ENCODE results near the gene KSR1. TPM values are rescaled to one million over a fixed set of nuclear protein-coding genes. Genes with fewer than 3 reads are reported as not detected.

The KSR1 gene
- total RNA-seq, 6 experiments from 2014 or later = 5.9 to 12.9 (median 8.7) TPM

GRCh38 chr17:27605409-27605808 is 149.2 kb downstream of the KSR1 start:
- TF ChIP-seq POLR2A (IDR thresholded peaks at IDR 0.05) = no peak
- TF ChIP-seq CTCF (IDR thresholded peaks at IDR 0.05) = no peak
- ATAC-seq (no peak), DNase-seq (no peak)
- Histone ChIP-seq H3K27me3 (no peaks in the 10 kb centered on the region), H3K36me3 (peaks cover 0 to 13% (median 0%) of the 10 kb centered on the region in 4 donors), H3K27ac (no peak overlapping the region), H3K4me3 (no peak overlapping the region), H3K4me1 (no peaks in the 10 kb centered on the region), H3K9me3 (no peaks in the 10 kb centered on the region)
- 97% methylated on average over 15 of the region's 25 CpGs for WGBS (ENCODE audit: insufficient coverage, low coverage, low lambda C conversion rate, missing lambda C conversion rate)
- intact Hi-C loops (cut with DNase I) = loop anchor here (2.0 to 10.0 kb wide), 3 partner anchors 45 to 251 kb away; no protein-coding TSS in a partner anchor

GRCh38 chr17:27607521-27608091 is 151.4 kb downstream of the KSR1 start:
- no peak overlapping the region for H3K27ac ChIP-seq
- H3K4me1 ChIP-seq = no peaks in the 10 kb centered on the region
- TF ChIP-seq POLR2A (IDR thresholded peaks at IDR 0.05) = no peak
- intact Hi-C loops (cut with DNase I) = loop anchor here (5.0 to 10.0 kb wide), 2 partner anchors 145 to 253 kb away; no protein-coding TSS in a partner anchor
- ATAC-seq (no peak), DNase-seq (no peak)
- H3K36me3 ChIP-seq = peaks cover 0 to 13% (median 0%) of the 10 kb centered on the region in 4 donors
- H3K9me3 ChIP-seq = no peaks in the 10 kb centered on the region
- 80% methylated on average over 1 of the region's 16 CpGs for WGBS (ENCODE audit: insufficient coverage, low coverage, low lambda C conversion rate, missing lambda C conversion rate)
- H3K27me3 ChIP-seq = no peaks in the 10 kb centered on the region
- no peak overlapping the region for H3K4me3 ChIP-seq

GRCh38 chr17:27608328-27609230 is 152.3 kb downstream of the KSR1 start:
- Histone ChIP-seq H3K27ac (no peak overlapping the region), H3K9me3 (no peaks in the 10 kb centered on the region), H3K36me3 (peaks cover 0 to 18% (median 1%) of the 10 kb centered on the region in 4 donors), H3K4me3 (no peak overlapping the region), H3K4me1 (no peaks in the 10 kb centered on the region), H3K27me3 (no peaks in the 10 kb centered on the region)
- ATAC-seq (peak in 1 of 4 donors; percentile 23), DNase-seq (peak in 1 of 3 donors; percentile 9)
- WGBS (ENCODE audit: insufficient coverage, low coverage, low lambda C conversion rate, missing lambda C conversion rate) = 87% methylated on average over 6 of the region's 11 CpGs
- intact Hi-C loops (cut with DNase I) = loop anchor here (5.0 to 10.0 kb wide), 2 partner anchors 144 to 254 kb away; no protein-coding TSS in a partner anchor
- TF ChIP-seq CTCF (IDR thresholded peaks at IDR 0.05) (no peak), POLR2A (IDR thresholded peaks at IDR 0.05) (no peak)

- H3K9me3 ChIP-seq = no peaks in the 10 kb centered on the region
- intact Hi-C loops (cut with DNase I) = loop anchor here (5.0 to 10.0 kb wide), 2 partner anchors 143 to 255 kb away; no protein-coding TSS in a partner anchor
- DNase-seq = peak; percentile 59 to 72 (median 68)
- 7% methylated on average over 3 of the region's 11 CpGs for WGBS (ENCODE audit: insufficient coverage, low coverage, low lambda C conversion rate, missing lambda C conversion rate)
- no peaks in the 10 kb centered on the region for H3K4me1 ChIP-seq
- TF ChIP-seq CTCF (IDR thresholded peaks at IDR 0.05) (peak; percentile 68 to 84 (median 70)), POLR2A (IDR thresholded peaks at IDR 0.05) (no peak)
- peaks cover 0 to 18% (median 1%) of the 10 kb centered on the region in 4 donors for H3K36me3 ChIP-seq
- no peak overlapping the region for H3K4me3 ChIP-seq
- peak; percentile 67 to 98 (median 92) for ATAC-seq
- H3K27ac ChIP-seq = no peak overlapping the region
- no peaks in the 10 kb centered on the region for H3K27me3 ChIP-seq
These were observed 153.5 kb downstream of the KSR1 start for GRCh38 chr17:27609611-27610303.
